Fibroblast of upper back skin (primary cell): ENCODE measurements around the gene SPIN1.

ENCODE experiments used
- DNase-seq: peaks from one replicate; pipeline ENCODE4 v3.0.0-alpha.2; 2013

The SPIN1 gene

GRCh38 chr9:88437210-88438146 is 49.2 kb downstream of the SPIN1 start:
- no peak for DNase-seq

GRCh38 chr9:88438811-88439210 is 50.6 kb downstream of the SPIN1 start:
- no peak for DNase-seq

DNA sequence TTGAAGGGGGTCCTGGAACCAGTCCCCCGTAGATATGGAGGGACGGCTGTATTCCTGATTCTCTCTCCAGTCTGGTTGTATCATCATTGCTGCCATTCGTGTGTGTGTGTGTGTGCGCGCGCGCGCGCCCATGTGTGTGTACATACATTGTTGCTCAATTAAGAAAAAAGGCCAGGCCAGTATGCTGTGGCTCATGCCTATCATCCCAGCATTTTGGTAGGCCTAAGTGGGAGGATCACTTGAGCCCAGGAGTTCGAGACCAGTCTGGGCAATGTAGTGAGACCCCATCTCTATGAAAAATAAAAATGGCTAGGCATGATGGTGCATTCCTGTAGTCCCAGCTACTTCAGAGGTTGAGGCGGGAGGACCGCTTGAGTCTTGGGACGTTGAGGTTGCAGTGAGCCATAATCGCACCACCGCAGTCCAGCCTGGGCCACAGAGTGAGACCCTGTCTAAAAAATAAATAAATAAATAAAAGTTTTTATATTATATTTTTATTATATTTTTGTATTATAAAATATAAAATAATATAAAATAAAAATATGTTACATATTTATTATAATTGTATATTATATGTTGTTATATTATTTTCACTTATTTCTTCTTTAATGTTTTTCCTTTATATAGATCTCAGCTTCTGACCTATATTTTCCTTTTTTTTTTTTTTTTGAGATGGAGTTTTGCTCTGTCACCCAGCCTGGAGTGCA is 53.2 kb downstream of the SPIN1 start:
- DNase-seq, result no peak

DNA sequence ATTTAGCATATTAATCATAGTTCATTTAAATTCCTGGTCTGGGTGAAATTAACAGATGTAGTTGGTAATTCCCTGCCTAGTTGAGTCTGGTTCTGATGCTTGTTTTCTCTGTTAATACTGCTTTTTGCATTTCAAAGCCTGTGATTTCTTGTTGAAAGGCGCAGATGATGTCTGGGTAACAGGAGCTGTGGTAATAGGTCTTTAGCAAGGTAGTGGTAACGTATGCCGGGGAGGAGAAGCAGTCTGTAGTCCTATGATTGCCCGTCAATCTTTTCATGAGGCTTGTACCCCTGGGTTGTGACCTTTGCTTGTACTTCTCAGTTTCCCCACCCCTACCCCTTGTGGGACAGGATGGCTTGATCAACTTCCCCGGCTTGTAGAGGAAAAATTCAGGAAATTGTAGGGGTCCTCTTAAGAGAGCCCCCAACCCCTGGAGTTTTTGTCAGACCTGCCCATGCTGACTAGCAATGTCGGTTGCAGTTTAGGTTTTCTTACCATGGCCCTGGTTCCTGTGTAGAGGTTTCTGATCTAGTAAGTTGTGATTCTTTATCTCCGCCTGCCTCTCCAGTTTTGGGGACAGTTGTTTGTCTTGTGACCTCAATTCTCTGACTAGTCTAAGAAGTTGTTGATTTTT is 55.4 kb downstream of the SPIN1 start:
- DNase-seq, result no peak

DNA sequence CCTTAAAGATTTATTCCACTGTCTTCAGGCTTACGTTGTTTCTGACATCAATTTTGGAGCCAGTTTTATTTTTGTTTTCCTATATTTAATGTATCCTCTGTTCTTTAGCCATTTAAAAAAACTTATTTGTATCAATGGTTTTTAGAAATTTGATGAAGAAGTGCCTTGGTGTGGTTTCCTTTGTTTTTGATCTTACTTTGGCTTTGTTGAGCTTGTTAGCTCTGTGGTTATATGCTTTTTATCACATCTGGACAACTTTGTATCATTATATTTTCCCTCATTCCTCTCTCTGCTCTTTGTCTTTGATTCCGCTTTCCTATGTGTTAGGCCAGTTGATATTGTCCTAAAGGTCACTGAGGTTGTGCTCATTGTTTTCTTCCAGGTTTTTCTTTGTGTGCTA is 58.5 kb downstream of the SPIN1 start:
- DNase-seq, result no peak

GRCh38 chr9:88447431-88447830 is 59.2 kb downstream of the SPIN1 start:
- no peak for DNase-seq

- DNase-seq, result no peak
Observed at GRCh38 chr9:88451160-88451559, 62.9 kb downstream of the SPIN1 start.

DNA sequence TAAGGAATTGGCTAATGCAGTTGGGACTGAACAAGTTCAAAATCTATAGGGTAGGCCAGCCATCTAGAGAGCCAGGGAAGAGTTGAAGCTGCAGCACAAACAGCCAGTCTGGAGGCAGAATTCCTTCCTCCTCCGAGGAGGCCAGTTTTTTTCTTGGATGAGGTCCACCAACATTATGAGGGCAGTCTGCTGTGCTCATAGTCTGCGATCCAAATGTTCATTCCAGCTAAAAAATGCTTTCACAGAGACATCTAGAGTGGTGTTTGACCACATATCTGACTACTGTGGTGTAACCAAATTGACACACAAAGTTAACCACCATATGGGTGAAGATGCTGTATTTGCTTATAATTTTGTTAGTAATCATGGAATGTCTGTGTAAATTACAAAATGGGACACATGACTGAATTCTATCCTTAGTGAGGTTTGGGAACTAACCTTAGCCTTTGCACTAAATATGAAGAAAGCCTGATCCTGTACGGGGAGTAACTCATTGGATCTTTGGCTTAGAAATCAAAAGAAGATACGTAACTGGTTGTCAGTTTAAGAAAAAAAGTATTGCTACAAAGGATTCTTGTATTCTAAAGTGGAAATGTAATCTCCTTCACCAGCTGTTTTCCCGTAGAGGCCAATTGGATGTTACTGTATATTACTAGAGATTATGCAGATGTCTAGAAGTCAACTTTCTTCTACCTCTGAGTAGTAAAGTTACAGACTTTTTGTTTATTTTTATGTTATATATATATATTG is 70.6 kb downstream of the SPIN1 start:
- peak; percentile 95 for DNase-seq

DNA sequence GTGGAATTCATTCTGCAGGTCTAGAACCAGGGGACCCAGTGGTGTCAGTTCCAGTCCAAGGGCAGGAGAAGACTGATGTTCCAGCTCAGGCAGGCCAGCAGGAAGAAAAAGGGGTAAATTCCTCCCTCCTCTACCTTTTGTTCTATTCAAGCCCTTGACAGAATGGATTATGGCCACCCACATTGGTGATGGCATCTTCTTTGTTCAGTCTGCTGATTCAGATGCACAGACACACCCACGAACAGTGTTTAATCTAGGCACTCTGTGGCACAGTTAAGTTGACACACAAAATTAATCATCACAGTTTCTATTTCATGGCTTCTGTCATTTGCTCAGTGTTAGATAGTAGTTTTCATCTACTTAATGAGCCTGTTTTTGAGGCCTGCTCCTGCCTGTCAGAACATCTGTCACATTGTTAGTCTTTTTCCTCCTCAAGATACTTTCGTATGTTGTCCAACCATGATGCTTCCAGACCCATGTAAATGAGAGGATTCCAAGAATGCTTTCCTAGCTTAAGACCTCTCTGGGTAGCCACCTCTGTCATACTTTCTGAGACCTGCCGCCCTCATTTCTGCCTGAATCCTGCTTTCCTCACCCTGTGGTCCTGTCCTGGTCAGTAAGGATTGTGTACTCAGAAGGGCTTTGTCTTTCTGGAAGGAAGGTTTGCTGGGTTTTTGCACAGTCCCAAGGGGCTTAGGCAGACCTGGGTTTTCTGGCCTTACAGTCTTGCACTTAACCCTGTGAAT is 72.5 kb downstream of the SPIN1 start:
- peak; percentile 28 for DNase-seq

- DNase-seq, result peak; percentile 68
Observed at GRCh38 chr9:88462191-88462590, 73.9 kb downstream of the SPIN1 start.

DNA sequence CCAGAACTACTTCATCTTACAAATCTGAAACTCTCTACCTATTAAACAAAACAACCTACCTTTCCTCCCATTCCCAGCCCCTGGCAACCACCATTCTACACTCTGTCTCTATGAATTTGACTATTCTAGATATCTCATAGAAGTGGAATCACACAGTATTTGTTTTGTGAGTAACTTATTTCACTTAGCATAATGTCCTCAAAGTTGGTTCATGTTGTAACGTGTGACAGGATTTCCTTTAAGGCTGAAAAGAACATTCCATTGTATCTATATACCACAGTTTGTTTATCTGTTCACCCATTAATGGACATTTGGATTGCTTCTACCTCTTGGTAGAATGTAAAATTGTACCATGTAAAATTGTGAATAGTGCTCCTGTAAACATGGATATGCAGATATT is 76.6 kb downstream of the SPIN1 start:
- no peak for DNase-seq

DNA sequence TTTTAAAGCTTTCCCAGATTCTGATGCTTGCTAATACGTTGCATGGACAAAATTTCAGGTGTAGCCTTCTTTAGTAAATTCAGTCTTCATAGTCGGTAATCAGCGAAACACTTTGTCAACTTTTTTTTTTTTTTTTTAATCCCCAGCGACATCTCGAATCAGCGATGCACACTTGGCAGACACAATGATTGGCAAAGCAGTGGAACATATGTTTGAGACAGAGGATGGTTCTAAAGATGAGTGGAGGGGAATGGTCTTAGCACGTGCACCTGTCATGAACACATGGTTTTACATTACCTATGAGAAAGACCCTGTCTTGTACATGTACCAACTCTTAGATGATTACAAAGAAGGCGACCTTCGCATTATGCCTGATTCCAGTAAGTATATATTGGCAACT is 80.0 kb downstream of the SPIN1 start:
- no peak for DNase-seq

DNA sequence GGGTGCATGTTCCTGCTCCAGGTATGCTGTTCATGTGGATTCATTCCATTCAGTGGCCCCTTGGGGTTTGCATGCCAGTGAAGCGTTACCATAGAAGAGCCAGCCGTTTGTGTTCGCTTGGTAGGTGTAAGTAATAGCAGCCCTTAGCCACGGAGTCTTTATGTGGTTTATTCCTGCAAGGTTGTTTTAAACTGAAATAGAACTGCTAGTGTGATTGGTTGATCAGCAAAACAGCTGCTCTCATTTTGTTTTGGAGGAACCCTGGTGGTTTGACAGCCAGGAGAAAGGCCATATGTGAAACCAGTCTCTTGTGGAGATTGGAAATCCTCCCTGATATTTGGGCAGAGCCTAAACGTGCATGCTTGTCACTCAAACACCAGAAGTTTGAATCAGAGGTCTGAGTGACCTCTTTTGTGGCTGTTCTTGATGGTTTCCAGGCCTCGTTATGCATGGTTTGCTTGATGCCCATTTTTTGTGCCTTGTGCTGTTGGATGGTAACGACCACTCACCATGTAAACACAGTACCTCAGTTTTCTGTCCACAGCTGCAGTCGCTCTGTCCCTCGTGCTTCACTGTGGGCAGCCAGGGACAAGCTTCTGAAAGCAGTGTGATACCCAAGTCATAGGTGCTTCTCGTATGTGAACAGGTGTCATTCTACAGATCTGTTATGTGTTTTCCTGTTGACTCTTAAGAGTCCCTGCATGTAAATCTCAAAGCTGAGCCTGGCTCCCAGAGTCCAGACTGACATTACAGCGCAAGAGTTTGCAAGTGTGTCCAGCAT is 88.4 kb downstream of the SPIN1 start:
- peak; percentile 83 for DNase-seq

GRCh38 chr9:88477300-88477751 is 89.1 kb downstream of the SPIN1 start:
- peak; percentile 99 for DNase-seq

DNA sequence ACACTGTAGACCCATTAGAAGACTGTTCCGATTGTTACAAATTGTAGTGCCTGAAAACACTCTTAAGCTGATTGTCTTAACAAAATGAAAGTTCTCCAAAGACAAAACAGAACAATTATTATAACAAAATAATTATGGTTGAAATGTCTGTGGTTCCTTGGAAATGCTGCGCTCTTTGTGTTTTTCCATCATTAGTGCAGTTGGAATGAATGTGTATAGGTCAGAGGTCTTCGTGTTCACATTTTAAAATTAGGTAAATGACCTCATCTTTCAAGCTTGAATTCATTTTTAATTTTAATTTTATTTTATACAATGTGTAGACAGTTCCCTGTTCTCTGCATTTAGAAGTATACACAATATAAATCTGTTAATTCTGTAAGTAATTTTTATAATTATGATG is 90.0 kb downstream of the SPIN1 start:
- DNase-seq, result no peak

- no peak for DNase-seq
Observed at GRCh38 chr9:88481933-88482332, 93.7 kb downstream of the SPIN1 start.

GRCh38 chr9:88488166-88488565 is 99.9 kb downstream of the SPIN1 start:
- DNase-seq, result no peak

- DNase-seq, result no peak
Observed at GRCh38 chr9:88494983-88495721, 106.9 kb downstream of the SPIN1 start.

DNA sequence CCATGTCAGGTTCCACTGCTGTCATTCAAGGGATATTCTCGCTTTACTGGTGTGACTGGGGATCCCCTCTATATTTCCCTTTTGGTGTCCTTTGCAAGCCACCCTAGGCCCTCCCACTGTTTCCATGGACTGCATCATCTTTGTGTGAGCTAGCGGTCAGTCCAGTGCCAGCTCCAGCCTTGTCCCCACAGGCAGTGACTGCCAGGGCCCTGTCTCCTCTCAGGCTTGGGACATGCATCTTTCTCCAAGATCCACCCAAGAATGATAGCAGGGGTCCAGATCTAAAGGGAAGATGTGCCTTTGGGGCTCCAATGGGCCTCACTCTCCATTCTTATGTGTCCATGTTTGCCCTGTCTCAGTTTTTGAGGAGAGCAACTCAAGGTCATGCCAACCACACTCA is 109.0 kb downstream of the SPIN1 start:
- DNase-seq, result no peak

- DNase-seq, result no peak
Observed at GRCh38 chr9:88498880-88499279, 110.6 kb downstream of the SPIN1 start.

GRCh38 chr9:88501086-88501485 is 112.8 kb downstream of the SPIN1 start:
- no peak for DNase-seq
